ENCODE results near the gene TVP23C. TPM values are rescaled to one million over a fixed set of nuclear protein-coding genes. Genes with fewer than 3 reads are reported as not detected.
"Not testable (repeated sequence)": the region's sequence is repeated elsewhere in the genome, so short reads cannot be mapped to it uniquely, and the experiment has no call there.

Gene TVP23C
- total RNA-seq, 4 donors from 2014 or later = 9.9 to 31.7 (median 22.9) TPM

- H3K36me3 ChIP-seq = peaks cover 0 to 4% (median 0%) of the 10 kb centered on the region in 3 donors
- peaks cover 0 to 39% (median 21%) of the 10 kb centered on the region in 4 donors for H3K4me1 ChIP-seq
- no peaks in the 10 kb centered on the region for H3K9me3 ChIP-seq
- H3K27me3 ChIP-seq = no peaks in the 10 kb centered on the region
- WGBS, 2 donors = 95 to 100% methylated on average over 3 of the region's 3 CpGs
- no peak for TF ChIP-seq EP300 (IDR thresholded peaks at IDR 0.05)
- TF ChIP-seq CTCF (IDR thresholded peaks at IDR 0.05) = no peak
- TF ChIP-seq POLR2A (IDR thresholded peaks at IDR 0.05) = no peak
- DNase-seq (ENCODE audit: low spot score in 2 of 2) = no peak
- H3K4me3 ChIP-seq = no peak overlapping the region
- peak overlapping the region in 2 of 4 donors; percentile 20 to 25 for H3K27ac ChIP-seq
Observed at GRCh38 chr17:15507896-15508295, 55.4 kb downstream of the TVP23C start.

GRCh38 chr17:15507001-15507400 is 56.3 kb downstream of the TVP23C start:
- WGBS, 2 donors = 97 to 98% methylated on average over 9 of the region's 9 CpGs
- no peak overlapping the region for H3K27ac ChIP-seq
- TF ChIP-seq POLR2A (IDR thresholded peaks at IDR 0.05) = no peak
- TF ChIP-seq CTCF (IDR thresholded peaks at IDR 0.05) = no peak
- TF ChIP-seq EP300 (IDR thresholded peaks at IDR 0.05) = no peak

GRCh38 chr17:15505708-15506107 is 57.6 kb downstream of the TVP23C start:
- not testable (repeated sequence) for H3K4me3 ChIP-seq; H3K9me3 ChIP-seq; H3K27me3 ChIP-seq; H3K36me3 ChIP-seq; H3K27ac ChIP-seq; DNase-seq (ENCODE audit: low spot score in 2 of 2)
- 91 to 100% methylated on average over 1 to 7 of the region's 32 CpGs for WGBS, 2 donors
- H3K4me1 ChIP-seq = peaks cover 0 to 31% (median 13%) of the 10 kb centered on the region in 4 donors

More at GRCh38 chr17:15507001-15507400, 56.3 kb downstream of the TVP23C start:
- Histone ChIP-seq H3K36me3 (peaks cover 0 to 4% (median 0%) of the 10 kb centered on the region in 3 donors), H3K27me3 (no peaks in the 10 kb centered on the region), H3K9me3 (no peaks in the 10 kb centered on the region), H3K4me3 (no peak overlapping the region), H3K4me1 (peaks cover 0 to 36% (median 17%) of the 10 kb centered on the region in 4 donors)
- no peak for DNase-seq (ENCODE audit: low spot score in 2 of 2)

GRCh38 chr17:15503731-15504130 is 59.6 kb downstream of the TVP23C start:
- peaks cover 0 to 26% (median 6%) of the 10 kb centered on the region in 4 donors for H3K4me1 ChIP-seq
- 75 to 79% methylated on average over 2 of the region's 2 CpGs for WGBS, 2 donors
- peak overlapping the region in 3 of 4 donors; percentile 69 to 94 (median 90) for H3K27ac ChIP-seq
- no peak for DNase-seq (ENCODE audit: low spot score in 2 of 2)
- no peak for TF ChIP-seq CTCF (IDR thresholded peaks at IDR 0.05)
- TF ChIP-seq POLR2A (IDR thresholded peaks at IDR 0.05) = no peak
- TF ChIP-seq EP300 (IDR thresholded peaks at IDR 0.05) = no peak
- H3K4me3 ChIP-seq = no peak overlapping the region
- peaks cover 0 to 4% (median 0%) of the 10 kb centered on the region in 3 donors for H3K36me3 ChIP-seq
- H3K9me3 ChIP-seq = no peaks in the 10 kb centered on the region
- no peaks in the 10 kb centered on the region for H3K27me3 ChIP-seq

GRCh38 chr17:15502369-15503112 is 60.7 kb downstream of the TVP23C start:
- Histone ChIP-seq H3K27me3 (no peaks in the 10 kb centered on the region), H3K36me3 (peaks cover 0 to 4% (median 0%) of the 10 kb centered on the region in 3 donors), H3K9me3 (no peaks in the 10 kb centered on the region), H3K4me3 (peak overlapping the region; percentile 21 to 53 (median 36)), H3K27ac (peak overlapping the region; percentile 69 to 94 (median 82)), H3K4me1 (peaks cover 0 to 26% (median 6%) of the 10 kb centered on the region in 4 donors)
- 6 to 8% methylated on average over 32 of the region's 32 CpGs for WGBS, 2 donors
- peak; percentile 81 to 94 (median 94) for TF ChIP-seq CTCF (IDR thresholded peaks at IDR 0.05)
- TF ChIP-seq POLR2A (IDR thresholded peaks at IDR 0.05) = peak in 1 of 2 donors; percentile 36
- peak; percentile 40 to 85 for TF ChIP-seq EP300 (IDR thresholded peaks at IDR 0.05)
- peak; percentile 90 to 94 for DNase-seq (ENCODE audit: low spot score in 2 of 2)
